NCI-H748 (cell line): ENCODE results near the gene MTA2.
"Not testable (repeated sequence)": the region's sequence is repeated elsewhere in the genome, so short reads cannot be mapped to it uniquely, and the experiment has no call there.

Experiments
- DNase-seq: peaks from one replicate; lab custom pipeline; 2025; ENCODE audit not compliant: unreplicated experiment; lab: John Stamatoyannopoulos, UW

Gene MTA2

DNA sequence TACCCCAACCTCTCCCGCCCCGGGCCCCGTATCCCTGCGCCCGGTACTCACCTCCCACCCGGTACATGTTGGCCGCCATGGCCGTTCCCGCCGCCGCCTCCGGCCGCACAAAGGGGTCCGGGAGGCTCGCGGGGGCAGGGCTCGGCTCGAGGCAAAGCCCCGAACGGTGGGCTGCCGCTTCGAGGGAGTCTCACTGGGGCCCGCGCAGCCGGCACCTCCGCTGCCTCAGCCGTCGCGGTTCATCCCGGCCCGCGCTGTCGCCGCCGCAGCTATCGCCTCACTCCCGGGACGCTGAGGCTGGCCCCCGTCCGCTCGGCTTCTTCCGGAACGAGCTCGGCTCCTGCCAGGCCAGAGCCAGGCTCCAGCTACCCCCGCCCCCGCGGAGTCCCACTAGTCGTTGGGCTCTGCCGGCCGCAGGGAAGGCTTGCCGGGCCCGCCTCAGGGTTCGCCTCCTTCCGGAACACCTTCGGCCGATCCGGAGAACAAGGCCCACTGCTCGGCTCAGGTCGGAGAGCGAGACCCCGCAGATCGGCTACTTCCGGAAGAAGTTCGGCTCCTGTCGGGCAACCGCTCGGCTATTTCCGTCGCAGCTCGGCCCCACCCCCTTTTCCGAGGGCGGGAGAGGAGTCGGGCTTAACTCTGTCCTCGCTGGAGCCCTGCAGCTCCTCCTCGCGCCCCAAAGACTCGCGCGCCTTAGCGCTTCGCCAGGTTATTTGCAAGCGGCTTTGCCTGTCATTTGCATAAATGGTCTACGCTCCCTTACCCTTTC is at the start of gene MTA2:
MTA2 (minus strand) TSS at position 494 of the 769 bp plus-strand sequence; CDS start at position 79, 415 bp downstream.
- peak; percentile 99 for DNase-seq

DNA sequence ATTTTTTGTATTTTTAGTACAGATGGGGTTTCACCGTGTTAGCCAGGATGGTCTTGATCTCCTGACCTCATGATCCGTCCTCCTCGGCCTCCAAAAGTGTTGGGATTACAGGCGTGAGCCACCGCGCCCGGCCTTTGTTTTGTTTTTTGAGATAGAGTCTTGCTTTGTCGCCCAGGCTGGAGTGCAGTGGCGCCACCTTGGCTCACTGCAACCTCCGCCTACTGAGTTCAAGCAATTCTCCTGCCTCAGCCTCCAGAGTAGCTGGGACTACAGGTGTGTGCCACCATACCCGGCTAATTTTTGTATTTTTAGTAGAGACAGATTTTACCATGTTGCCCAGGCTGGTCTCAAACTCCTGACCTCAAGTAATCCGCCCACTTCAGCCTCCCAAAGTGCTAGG is 48.6 kb upstream of the MTA2 start:
- not testable (repeated sequence) for DNase-seq

DNA sequence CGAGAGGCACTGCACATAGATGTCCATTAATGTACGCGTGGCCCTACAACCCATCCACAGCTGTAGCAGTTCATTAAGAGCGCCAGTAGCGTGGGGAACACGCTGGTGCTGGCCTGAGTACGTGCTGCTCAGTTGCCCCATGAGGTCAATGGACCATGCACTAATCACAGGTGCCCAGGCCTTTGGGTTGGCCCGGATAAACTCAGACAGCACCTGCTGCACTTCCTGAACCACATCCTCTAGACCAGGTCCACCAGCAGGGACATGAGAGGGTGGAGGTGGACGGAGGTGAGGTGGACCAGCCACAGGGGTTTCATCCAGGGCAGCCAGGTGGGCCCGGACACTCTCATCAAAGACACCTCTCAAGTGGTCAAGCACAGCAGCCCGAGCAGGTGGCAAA is 47.8 kb upstream of the MTA2 start:
- no peak for DNase-seq

DNA sequence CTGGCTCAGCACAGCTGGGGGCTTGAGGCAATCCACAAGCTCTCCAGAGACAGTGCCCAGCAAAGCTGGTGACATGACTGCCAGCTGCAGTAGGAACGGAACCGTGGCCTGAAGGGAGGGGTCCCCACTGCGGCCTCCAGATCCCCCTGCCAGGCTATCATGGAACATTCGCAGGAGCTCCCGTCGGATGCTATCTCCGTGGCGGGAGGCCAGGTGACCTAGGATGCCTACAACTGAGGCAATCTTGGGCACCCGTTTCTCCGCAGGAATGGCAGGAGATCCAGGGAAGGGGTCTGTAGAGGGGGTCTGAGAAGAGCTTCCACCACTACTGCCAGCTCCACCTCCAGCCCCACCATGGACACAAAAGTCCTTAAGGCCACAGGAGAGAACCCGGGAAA is 47.3 kb upstream of the MTA2 start:
- no peak for DNase-seq

DNA sequence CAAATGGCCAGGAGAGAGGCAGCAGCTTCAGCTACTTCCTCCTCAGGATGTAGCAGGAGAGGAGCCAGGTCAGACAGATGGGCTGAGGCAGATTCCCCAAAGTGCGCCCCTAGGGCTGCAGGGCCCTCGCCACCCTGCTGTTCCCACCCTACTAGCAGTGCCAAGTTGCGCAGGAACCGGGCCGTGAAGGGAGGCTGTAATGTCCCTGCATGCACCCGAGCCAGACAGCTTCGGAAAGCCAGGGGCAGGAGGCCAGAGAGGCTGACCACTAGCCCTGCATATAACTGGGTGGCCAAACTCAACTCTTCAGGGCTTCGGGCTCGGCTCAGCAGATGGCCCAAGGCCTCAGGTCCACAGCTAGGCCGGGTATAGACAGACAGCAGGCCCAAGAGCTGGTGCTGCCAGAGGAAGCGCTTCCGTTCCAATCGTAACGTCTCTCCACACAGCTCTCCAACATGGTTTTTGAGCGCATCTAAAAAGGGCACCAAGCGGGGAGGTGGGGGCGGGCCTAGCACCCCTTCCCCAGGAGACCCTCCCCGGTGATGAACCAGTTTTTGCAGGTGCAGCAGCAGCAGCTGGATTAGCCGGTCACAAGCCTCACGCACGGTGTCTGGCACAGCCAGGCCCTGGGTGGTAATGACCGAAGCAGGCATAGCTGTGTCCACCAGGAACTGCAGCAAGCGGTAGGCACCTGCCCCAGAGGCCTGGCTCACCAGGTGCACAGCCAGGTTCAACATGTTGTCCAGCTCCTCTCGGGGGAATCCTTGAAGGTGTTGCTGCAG is 46.7 kb upstream of the MTA2 start:
- DNase-seq = no peak

DNA sequence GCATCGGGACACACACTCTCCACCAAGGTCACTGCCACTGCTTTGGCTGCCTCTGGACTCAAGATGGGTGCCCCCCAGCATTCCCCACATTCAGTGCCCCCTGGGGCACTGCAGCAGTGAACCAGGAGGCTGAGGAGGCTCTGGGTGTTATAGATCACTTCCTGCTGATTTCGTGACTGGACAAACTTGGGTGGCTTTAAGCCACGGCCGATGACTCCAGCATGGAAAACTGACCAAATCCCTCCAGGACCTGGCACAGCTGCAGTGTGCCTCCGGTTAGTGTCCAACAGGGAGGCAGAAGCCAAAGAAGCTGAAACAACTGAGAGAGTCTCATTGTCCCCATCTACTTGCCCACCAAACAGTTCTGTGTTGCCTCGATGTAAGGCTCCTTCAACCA is 45.9 kb upstream of the MTA2 start:
- no peak for DNase-seq

DNA sequence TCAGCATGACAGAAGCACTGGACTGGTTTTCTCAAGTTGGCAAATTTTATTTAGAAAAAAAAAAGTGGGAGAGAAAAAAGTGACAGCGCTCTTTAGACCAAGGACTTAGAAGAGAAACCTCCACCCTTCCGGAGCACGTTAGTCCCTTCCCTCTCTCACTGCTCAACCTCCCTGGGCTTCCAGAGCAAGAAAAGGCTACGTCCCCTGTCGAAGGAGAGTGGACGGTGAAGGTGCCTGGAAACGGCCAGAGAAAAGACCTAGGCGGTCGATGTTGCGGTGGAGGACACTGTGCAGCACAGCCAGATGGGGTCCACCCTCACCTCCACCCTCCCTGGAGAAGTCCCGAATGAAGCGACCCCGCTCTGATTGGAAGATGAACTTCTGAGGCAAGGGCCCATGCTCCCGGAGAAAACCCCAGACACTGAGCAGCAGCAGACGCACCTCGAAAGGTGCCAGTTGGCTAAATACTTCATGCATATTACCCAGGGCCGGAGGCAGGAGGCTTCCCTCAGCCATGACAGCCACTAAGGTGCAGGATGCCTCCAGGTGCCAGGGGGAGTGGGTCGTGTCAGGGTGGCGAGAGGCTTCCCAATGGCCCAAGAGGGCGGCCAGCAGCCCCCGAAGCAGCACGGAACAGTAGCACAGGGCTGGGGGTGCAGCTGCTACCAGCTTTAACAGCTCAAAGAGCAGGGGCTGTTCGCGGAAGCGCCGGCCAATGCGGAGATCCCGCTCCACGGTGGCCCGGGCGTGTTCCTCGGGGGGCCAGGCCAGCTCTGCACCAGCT is 45.4 kb upstream of the MTA2 start:
- DNase-seq = peak; percentile 40

DNA sequence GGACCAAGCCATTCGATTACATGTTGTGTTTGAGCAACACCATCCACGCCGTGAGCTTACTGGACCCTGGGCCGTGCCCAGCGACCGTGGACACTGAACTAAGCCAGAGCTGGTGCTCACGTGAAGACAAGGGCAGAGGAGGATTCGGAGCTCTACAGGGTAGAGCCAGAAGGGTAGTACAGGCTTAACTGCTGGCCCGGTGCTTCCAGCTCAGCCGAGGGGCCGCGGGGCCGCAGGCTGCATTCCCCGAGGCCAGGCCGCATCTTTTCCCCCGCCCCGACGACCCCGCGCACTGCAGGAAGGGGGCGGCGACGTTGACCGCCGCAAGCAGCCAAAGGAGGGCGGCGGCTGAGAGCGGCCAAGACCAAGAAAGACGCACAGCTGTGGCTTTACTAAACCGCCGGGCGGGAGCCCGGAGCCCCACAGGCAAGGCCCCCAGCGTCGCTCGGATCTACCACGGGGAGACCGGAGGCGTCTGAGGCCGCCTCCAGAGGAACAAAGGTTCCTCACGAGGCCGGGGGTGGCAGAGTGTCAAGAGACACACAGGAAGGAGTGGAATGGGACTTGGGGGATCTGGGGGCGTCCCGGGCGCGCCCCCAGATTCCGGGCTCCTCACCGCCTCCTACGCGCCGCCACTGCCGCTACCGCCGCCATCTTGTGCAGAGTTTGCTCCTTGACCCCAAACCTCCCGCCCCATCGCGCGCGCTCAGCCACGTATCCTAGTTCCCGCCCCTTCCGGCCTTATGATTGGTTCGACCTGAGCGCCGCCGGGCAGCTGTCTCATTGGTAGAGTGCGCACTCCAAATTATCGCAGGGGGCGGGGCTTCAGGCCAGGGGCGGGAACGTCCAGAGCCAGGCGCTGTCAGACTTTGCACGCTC is 44.5 kb upstream of the MTA2 start, which contains the start of gene GANAB:
GANAB (minus strand) TSS at position 668 of the 879 bp plus-strand sequence; CDS start at position 654, 14 bp downstream.
- peak; percentile 98 for DNase-seq

DNA sequence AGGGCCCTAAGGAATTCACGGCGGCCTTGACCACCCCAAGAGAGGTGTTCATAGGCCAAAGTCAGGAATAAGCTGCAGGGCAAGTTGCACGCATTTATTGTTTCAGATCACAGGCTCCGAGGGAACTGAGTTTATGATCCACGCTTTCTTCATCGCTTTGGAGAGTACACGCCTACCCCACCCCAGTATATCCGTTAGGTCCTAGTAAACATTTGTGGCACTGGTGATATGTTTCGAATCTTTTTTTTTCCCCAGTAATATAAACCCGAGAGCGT is 43.9 kb upstream of the MTA2 start:
- DNase-seq = no peak

DNA sequence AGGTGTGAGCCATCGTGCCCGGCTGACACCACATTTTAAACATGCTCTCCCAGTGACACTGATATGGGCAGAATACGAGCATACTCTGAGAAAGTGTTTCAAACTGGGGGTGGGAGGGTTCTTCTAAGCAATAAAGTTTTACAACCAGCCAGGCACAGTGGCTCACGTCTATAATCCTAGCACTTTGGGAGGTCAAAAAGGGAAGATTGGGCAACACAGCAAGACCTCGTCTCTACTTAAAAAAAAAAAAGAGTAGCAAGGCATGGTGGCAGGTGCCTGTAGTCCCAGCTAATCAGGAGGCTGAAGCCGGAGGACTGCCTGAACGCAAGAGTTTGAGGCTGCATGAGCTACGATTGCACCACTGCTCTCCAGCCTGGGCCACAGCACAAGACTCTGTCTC is 42.6 kb upstream of the MTA2 start:
- no peak for DNase-seq

DNA sequence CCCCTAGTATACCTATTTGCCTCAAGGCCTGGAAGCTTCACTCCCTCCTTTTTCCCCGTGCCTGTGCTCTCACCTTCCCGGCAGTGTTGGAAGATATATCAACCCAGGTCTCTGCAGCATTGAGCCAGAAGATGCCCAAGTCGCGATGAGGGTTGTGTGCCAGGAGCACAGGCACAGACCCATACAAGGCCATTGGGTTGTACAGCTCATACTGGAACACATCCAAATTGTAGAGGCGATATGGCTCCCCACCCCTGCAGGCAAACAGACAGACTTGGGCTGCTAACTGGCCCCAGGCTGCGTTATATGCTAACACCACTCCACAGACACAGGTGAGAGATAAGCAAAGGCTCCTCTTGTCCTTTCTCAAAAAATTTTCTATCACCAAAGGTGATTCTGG is 30.8 kb upstream of the MTA2 start:
- DNase-seq = no peak

DNA sequence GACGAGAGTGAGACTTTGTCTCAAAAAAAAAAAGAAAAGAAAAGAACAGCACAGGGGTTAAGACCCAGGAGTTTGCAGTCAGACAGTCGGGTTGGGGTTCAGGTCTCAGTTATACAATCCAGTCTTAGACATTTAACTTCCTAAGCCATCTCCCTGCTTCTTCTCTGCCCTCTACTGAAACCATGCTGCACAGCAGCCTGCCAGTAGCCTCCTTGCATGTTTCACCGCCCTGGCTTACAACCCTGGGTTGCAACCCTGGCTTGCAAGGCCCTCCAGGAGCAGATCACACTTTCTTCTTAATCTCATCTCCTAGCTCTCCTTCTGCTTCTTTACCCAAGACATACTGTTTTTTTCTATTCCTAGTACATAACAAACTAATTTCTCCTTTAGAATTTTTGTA is 26.0 kb upstream of the MTA2 start:
- DNase-seq = no peak

DNA sequence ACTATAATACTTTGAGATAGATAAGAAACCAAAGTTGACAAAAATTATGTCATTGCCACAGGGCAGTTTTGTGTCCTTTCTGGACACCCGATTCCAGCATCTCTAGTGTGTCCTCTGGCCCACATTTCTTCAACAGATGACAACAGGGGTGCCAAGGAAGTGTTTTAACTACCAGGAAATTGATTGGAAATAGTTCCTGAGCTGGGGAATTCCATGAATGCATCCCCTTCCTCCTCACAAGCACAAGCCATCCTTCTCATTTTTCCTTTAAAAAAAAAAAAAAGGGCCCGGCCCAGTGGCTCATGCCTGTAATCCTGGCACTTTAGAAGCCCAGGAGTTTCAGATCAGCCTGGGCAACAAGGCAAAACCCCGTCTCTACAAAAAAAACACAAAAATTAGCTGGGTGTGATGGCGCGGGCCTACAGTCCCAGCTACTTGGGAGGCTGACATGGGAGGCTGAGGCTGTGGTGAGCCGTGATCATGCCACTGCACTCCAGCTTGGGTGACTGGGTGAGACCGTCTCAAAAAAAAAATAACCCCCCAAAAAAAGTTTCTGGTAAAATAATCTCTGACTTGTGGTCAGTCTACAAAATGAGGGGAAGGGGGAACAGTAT is 20.9 kb upstream of the MTA2 start:
- DNase-seq = no peak

DNA sequence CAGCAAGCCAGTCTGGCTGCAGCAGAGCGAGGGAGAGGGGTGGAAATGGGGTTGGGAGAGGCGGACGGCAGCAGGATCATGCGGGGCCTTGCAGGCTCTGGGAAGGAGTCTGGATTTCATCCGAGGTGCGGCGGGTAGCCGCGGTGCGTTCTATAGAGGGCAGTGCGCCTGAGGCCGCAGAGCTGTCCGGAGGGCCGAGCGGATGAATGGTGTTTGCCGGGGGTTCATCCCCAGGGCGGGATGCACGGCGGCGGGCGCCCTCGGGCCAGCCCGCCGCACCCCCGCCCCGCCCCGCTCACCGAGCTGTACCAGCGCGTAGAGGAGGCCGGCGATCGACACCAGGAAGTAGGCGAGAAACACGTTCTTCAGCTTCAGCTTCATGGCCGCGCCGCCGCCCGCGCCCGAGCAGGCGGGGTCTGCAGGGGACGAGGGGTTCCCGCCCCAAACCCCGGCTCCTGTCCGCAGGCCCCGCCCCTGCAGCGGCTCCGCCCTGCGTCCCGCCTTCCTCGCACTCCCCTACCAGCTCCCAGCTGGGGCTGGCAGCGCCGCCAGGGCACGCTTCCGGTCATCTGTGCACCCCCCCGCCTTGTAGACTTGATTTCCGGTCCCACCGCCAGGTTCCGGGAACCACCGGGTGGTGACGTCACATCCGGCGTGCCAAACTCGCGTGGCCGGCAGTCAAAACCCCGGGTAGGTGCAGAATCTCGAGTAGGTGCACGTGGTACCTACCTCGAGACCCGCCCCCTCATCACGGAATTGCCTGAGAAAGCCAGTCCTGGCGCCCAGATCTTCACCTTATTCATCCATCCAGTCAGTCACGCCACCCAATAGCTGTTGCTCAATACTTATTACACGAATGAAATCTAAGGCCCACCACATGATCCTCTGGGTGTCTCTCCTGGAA is 20.2 kb upstream of the MTA2 start, which contains the start of gene B3GAT3:
B3GAT3 (minus strand) TSS at position 420 of the 904 bp plus-strand sequence; CDS start at position 381, 39 bp downstream.
- DNase-seq = peak; percentile 99

DNA sequence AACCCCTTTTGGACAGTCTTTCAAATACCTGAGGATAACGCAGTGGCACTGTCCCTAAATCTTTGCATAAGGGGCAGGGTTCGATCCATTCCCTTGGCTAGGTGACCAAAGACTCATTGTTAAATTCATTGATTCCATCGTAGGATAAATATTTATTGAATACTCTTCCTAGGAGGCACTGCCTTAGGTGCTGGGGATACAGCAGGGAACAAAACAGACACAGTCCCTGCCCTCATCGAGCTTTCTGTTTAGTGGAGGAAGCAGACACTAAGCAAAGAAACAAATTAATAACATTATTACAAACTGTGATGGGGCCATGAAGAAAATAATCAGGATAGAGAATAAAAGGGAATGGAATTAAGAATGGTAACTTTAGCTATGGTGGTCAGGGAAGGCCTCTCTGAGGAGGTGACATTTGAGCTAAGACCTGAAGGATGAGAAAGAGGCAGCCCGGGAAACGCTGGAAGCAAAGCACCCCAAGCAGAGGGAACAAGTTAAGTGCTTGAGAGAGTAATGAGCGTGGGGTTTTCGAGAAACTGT is 19.4 kb upstream of the MTA2 start:
- DNase-seq = no peak

DNA sequence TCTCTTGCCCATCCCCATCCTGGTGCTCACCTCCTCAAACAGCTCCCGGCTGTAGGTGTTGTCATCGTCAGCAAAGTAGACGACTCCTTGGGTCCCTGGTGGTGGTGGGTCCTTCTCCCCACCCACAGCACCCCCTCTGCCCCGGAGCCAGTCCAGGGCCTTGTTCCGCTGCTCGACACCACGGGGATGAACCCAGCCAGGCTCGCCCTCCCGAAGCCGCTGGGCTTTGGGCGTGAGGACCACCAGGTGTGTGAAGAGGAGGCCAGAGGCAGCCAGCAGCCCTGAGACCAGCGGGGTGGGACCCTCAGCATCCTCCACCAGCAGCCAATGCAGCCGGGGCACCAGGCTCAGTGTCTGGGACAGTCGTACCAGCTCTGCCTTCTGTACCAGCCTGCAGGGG is 15.3 kb upstream of the MTA2 start:
- not testable (repeated sequence) for DNase-seq

DNA sequence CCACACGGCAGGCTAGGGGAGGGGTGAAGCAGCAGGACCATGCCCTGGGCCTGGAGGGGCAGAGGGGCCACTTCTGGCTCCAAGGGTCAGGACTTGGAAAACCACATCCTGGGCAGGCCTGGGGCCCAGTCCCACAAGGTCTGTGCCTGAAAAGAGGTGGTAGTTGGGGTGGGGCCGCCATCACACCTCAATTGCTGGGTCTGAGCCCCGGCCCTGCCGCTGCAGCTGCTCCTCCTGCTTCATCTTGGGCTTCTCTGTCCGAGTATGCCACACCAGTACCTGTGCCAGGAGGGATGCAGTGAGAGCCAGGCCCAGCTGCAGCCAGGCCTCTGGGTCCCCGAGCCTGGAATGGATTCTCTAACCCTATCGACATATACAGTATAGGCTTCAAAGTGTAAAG is 13.9 kb upstream of the MTA2 start:
- DNase-seq = no peak

DNA sequence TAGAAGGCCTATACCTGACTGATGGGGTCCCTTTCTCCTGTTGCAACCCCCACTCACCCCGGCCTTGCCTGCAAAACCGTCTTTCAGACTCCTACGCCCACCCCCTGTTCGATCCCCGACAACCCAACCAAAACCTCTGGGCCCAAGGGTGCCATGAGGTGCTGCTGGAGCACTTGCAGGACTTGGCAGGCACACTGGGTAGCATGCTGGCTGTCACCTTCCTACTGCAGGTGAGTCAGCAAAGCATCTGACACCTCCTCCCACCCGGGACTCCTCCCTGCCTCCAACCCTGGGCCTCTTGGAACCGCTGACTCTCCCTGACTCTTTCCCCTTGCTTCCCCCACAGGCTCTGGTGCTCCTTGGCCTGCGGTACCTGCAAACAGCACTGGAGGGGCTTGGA is 12.6 kb upstream of the MTA2 start:
- DNase-seq = no peak

DNA sequence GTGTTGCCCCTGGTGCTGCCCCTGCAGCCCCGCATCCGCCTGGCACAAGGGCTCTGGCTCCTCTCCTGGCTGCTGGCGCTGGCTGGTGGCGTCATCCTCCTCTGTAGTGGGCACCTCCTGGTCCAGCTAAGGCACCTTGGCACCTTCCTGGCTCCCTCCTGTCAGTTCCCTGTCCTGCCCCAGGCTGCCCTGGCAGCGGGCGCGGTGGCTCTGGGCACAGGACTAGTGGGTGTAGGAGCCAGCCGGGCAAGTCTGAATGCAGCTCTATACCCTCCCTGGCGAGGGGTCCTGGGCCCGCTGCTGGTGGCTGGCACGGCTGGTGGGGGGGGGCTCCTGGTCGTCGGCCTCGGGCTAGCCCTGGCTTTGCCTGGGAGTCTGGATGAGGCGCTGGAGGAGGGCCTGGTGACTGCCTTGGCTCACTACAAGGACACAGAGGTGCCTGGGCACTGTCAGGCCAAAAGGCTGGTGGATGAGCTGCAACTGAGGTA is 11.7 kb upstream of the MTA2 start:
- no peak for DNase-seq
